Measurements from ENCODE around the gene CEP170B. TPM values are rescaled to one million over a fixed set of nuclear protein-coding genes. Genes with fewer than 3 reads are reported as not detected.

The CEP170B gene
- total and polyA plus RNA-seq, 2 of the 13 experiments (the other 11 are each of a cell fraction or from before 2014, with no cell fraction given), result 4.3 to 8.8 TPM

GRCh38 chr14:104935955-104936354 lies 70.9 kb downstream of the CEP170B start:
- no TSS peak for BruUV-seq (replicated peaks)
- in situ Hi-C loops (cut with HindIII; ENCODE audit: extremely low pct_ligation_motif_present, low pct_unique_long_range_greater_than_20kb), result no loop called here

More at GRCh38 chr14:104935955-104936354, 70.9 kb downstream of the CEP170B start:
- no peak for ATAC-seq
- peaks cover 18 to 90% of the 10 kb centered on the region in 2 experiments for H3K27me3 ChIP-seq (ENCODE audit: control insufficient read depth in 1 of 2, insufficient read depth in 2 of 2, low read length in 2 of 2)
- no CpG with 5 or more reads among the region's 2 CpGs for WGBS (ENCODE audit: low lambda C conversion rate)
- H2AFZ ChIP-seq (ENCODE audit: low read length), result no peak overlapping the region
- no peak overlapping the region for H3K9ac ChIP-seq (ENCODE audit: insufficient read depth, low read depth, low read length)
- ChIA-PET POLR2A (no interaction called here), CTCF (ENCODE audit: low intra/inter-chr PET ratio, low total read pairs) (no interaction called here)
- no peak overlapping the region for H3K4me2 ChIP-seq (ENCODE audit: low read depth, low read length)
- H3K36me3 ChIP-seq (replicated peaks in 1 of 2; ENCODE audit: control insufficient read depth in 1 of 2, insufficient read depth in 2 of 2, low read length in 2 of 2), result no peaks in the 10 kb centered on the region
- DNase-seq (ENCODE audit: low spot score), result no peak
- no peak overlapping the region for H3K4me3 ChIP-seq (replicated peaks in 1 of 3; ENCODE audit: insufficient read depth in 1 of 3, low read depth in 2 of 3, low read length in 3 of 3)
- no peak overlapping the region for H3K27ac ChIP-seq (ENCODE audit: extremely low read length, insufficient read depth, low read length)
- H3K4me1 ChIP-seq (ENCODE audit: insufficient read depth, low read length), result no peaks in the 10 kb centered on the region; the same call in 1 of the 2 replicates
- H3K9me3 ChIP-seq (ENCODE audit: low read length), result no peaks in the 10 kb centered on the region
- no peaks in the 10 kb centered on the region for H3K79me2 ChIP-seq (ENCODE audit: insufficient read depth, low read length)
- TF ChIP-seq MEF2D (CRISPR knock-in tag; IDR thresholded peaks at IDR 0.05) (no peak), SUZ12 (IDR thresholded peaks at IDR 0.05; ENCODE audit: low read depth, low read length) (no peak), ZNF333 (CRISPR knock-in tag; IDR thresholded peaks at IDR 0.05; ENCODE audit: borderline replicate concordance) (no peak), TIGD3 (CRISPR knock-in tag; IDR thresholded peaks at IDR 0.05; ENCODE audit: borderline replicate concordance) (no peak), GPN1 (CRISPR knock-in tag; IDR thresholded peaks at IDR 0.05; ENCODE audit: borderline replicate concordance) (no peak), TAF15 (IDR thresholded peaks at IDR 0.05; ENCODE audit: low read depth, low read length, poor library complexity, severe bottlenecking) (no peak), MNT (IDR thresholded peaks at IDR 0.05) (no peak), ZXDC (CRISPR knock-in tag; IDR thresholded peaks at IDR 0.05) (no peak), TEAD3 (CRISPR knock-in tag; optimal IDR thresholded peaks at IDR 0.05; ENCODE audit: borderline replicate concordance) (no peak), ZNF549 (CRISPR knock-in tag; IDR thresholded peaks at IDR 0.05) (no peak)
- no peaks in the 10 kb centered on the region for H4K20me1 ChIP-seq (ENCODE audit: insufficient read depth, low read length)
- FAIRE-seq, result no peak
- intact Hi-C loops (cut with micrococcal nuclease; ENCODE audit: unreplicated experiment), result no loop called here
